Thoracic aorta (tissue), 2 donors: ENCODE results near the gene APOL4. TPM values are rescaled to one million over a fixed set of nuclear protein-coding genes. Genes with fewer than 3 reads are reported as not detected.
"Not testable (repeated sequence)": the region's sequence is repeated elsewhere in the genome, so short reads cannot be mapped to it uniquely, and the experiment has no call there.

Source experiments
- ATAC-seq: fragments of 150-250 bp; one replicate; pipeline ENCODE4 v1.8.0; 2017; ENCODE audit warnings: low read depth; ENCODE audit not compliant: insufficient number of reproducible peaks, low FRiP score
- DNase-seq: peaks from one replicate; pipeline ENCODE4 v3.0.0-alpha.2; 2020; ENCODE audit warnings: low spot score
- H3K27ac ChIP-seq, 2 donors: fragments of 200-600 bp; sonication (generic); 1 replicate in 1 of 2; 2 replicates in 1 of 2; pipeline ENCODE4 v1.5.1; 2016; ENCODE audit warnings: mild to moderate bottlenecking in 2 of 2, moderate library complexity in 2 of 2
- H3K27me3 ChIP-seq: fragments of 200-600 bp; sonication (generic); replicated peaks from 2 replicates; pipeline ENCODE4 v1.6.0; 2016; ENCODE audit warnings: mild to moderate bottlenecking; ENCODE audit not compliant: insufficient read depth
- H3K36me3 ChIP-seq: fragments of 200-600 bp; sonication (generic); one replicate; pipeline ENCODE4 v1.5.1; 2016
- H3K4me1 ChIP-seq, 2 donors: fragments of 200-600 bp; sonication (generic); 1 replicate in 1 of 2; 2 replicates in 1 of 2; pipeline versions ENCODE4 v1.5.1 to v1.6.0; 2016; ENCODE audit warnings: low read depth in 2 of 2, mild to moderate bottlenecking in 1 of 2; ENCODE audit not compliant: control insufficient read depth in 1 of 2
- H3K4me3 ChIP-seq: fragments of 200-600 bp; sonication (generic); 2 replicates; pipeline ENCODE4 v1.5.1; 2016; ENCODE audit warnings: mild to moderate bottlenecking
- H3K9me3 ChIP-seq: fragments of 200-600 bp; sonication (generic); 2 replicates; pipeline ENCODE4 v1.5.1; 2016
- CTCF ChIP-seq: fragments of 200-600 bp; sonication (generic); IDR thresholded peaks from one replicate; pipeline ENCODE4 v1.5.1; 2019; ENCODE audit warnings: antibody characterized with exemption
- total RNA-seq, 2 donors: library from RNA; depleted of rRNA; stranded (reverse); fragments of >200 nt; gene quantifications; one replicate each; pipeline versions ENCODE4 v1.1.0 to v1.2.3, GENCODE V29; 2016

Gene APOL4
- total RNA-seq, 2 donors from 2014 or later: 1.4 to 30.3 TPM

GRCh38 chr22:36193577-36193976 is 8.0 kb downstream of the APOL4 start:
- H3K27ac ChIP-seq: no peak overlapping the region
- peaks cover 0 to 4% of the 10 kb centered on the region in 2 donors for H3K4me1 ChIP-seq
- H3K27me3 ChIP-seq: no peaks in the 10 kb centered on the region
- H3K9me3 ChIP-seq: no peaks in the 10 kb centered on the region
- H3K36me3 ChIP-seq: no peaks in the 10 kb centered on the region
- no peak for ATAC-seq
- H3K4me3 ChIP-seq: no peak overlapping the region
- DNase-seq: no peak
- no peak for TF ChIP-seq CTCF

- TF ChIP-seq CTCF: no peak
- Histone ChIP-seq H3K27ac (no peak overlapping the region), H3K27me3 (no peaks in the 10 kb centered on the region)
These were observed 8.4 kb downstream of the APOL4 start for GRCh38 chr22:36193171-36193570.

GRCh38 chr22:36192542-36192941 is 9.1 kb downstream of the APOL4 start:
- Histone ChIP-seq H3K9me3 (no peaks in the 10 kb centered on the region), H3K4me3 (no peak overlapping the region), H3K36me3 (no peaks in the 10 kb centered on the region), H3K27ac (no peak overlapping the region), H3K27me3 (no peaks in the 10 kb centered on the region), H3K4me1 (peaks cover 0 to 4% of the 10 kb centered on the region in 2 donors)
- no peak for ATAC-seq
- no peak for DNase-seq
- TF ChIP-seq CTCF: no peak

More at GRCh38 chr22:36193171-36193570, 8.4 kb downstream of the APOL4 start:
- DNase-seq: no peak
- Histone ChIP-seq H3K9me3 (no peaks in the 10 kb centered on the region), H3K4me3 (no peak overlapping the region), H3K36me3 (no peaks in the 10 kb centered on the region), H3K4me1 (peaks cover 0 to 4% of the 10 kb centered on the region in 2 donors)
- no peak for ATAC-seq

GRCh38 chr22:36191106-36191836 is 10.3 kb downstream of the APOL4 start:
- Histone ChIP-seq H3K9me3 (no peaks in the 10 kb centered on the region), H3K4me3 (no peak overlapping the region), H3K36me3 (no peaks in the 10 kb centered on the region), H3K27me3 (no peaks in the 10 kb centered on the region), H3K4me1 (peaks cover 0 to 4% of the 10 kb centered on the region in 2 donors), H3K27ac (no peak overlapping the region)
- no peak for TF ChIP-seq CTCF
- DNase-seq: peak; percentile 41
- peak; percentile 38 for ATAC-seq

GRCh38 chr22:36187862-36188261 is 13.7 kb downstream of the APOL4 start:
- not testable (repeated sequence) for H3K27me3 ChIP-seq, H3K4me1 ChIP-seq, H3K36me3 ChIP-seq, DNase-seq, H3K27ac ChIP-seq, ATAC-seq, H3K4me3 ChIP-seq, H3K9me3 ChIP-seq
